DMS 273 (cell line): ENCODE results near the gene SPRR1B.
"Not testable (repeated sequence)": the region's sequence is repeated elsewhere in the genome, so short reads cannot be mapped to it uniquely, and the experiment has no call there.

ENCODE experiments used
- DNase-seq: peaks from one replicate; lab custom pipeline; 2025; ENCODE audit not compliant: unreplicated experiment; lab: John Stamatoyannopoulos, UW

Gene SPRR1B

GRCh38 chr1:153030895-153031294 is at the start of gene SPRR1B:
Gene SPRR1B (plus strand): TSS chr1:153031203. CDS start chr1:153032346, 1,143 bp downstream.
- DNase-seq = no peak

- no peak for DNase-seq
Measured at GRCh38 chr1:152982076-152982475, 48.9 kb upstream of the SPRR1B start.

GRCh38 chr1:152983234-152983633 is 47.8 kb upstream of the SPRR1B start:
- no peak for DNase-seq

GRCh38 chr1:152983743-152984142 is 47.3 kb upstream of the SPRR1B start, which contains the start of gene SPRR1A:
Gene SPRR1A (plus strand): TSS chr1:152984081. CDS start chr1:152985231, 1,150 bp downstream.
- no peak for DNase-seq

GRCh38 chr1:152986578-152986977 is 44.4 kb upstream of the SPRR1B start:
- DNase-seq = no peak

- DNase-seq = no peak
Measured at GRCh38 chr1:152993186-152993585, 37.8 kb upstream of the SPRR1B start.

- DNase-seq = no peak
Measured at GRCh38 chr1:152995842-152996241, 35.2 kb upstream of the SPRR1B start.

- DNase-seq = no peak
Measured at GRCh38 chr1:152996633-152997400, 34.2 kb upstream of the SPRR1B start.

GRCh38 chr1:152997901-152998300 is 33.1 kb upstream of the SPRR1B start:
- DNase-seq = no peak

GRCh38 chr1:152998476-152998875 is 32.5 kb upstream of the SPRR1B start:
- no peak for DNase-seq

- DNase-seq = no peak
Measured at GRCh38 chr1:152999818-153000217, 31.2 kb upstream of the SPRR1B start.

- DNase-seq = no peak
Measured at GRCh38 chr1:153000294-153000693, 30.7 kb upstream of the SPRR1B start.

- DNase-seq = no peak
Measured at GRCh38 chr1:153001382-153001781, 29.6 kb upstream of the SPRR1B start, which contains the start of gene SPRR3. Gene SPRR3 (plus strand): TSS chr1:153001749. CDS start chr1:153003021, 1,272 bp downstream.

- DNase-seq = not testable (repeated sequence)
Measured at GRCh38 chr1:153011235-153011758, 19.7 kb upstream of the SPRR1B start.

GRCh38 chr1:153021829-153022228 is 9.2 kb upstream of the SPRR1B start:
- not testable (repeated sequence) for DNase-seq

GRCh38 chr1:153022340-153022739 is 8.7 kb upstream of the SPRR1B start:
- DNase-seq = not testable (repeated sequence)

- no peak for DNase-seq
Measured at GRCh38 chr1:153023109-153023508, 7.9 kb upstream of the SPRR1B start.

GRCh38 chr1:153024413-153024812 is 6.6 kb upstream of the SPRR1B start:
- DNase-seq = no peak

GRCh38 chr1:153025797-153026196 is 5.2 kb upstream of the SPRR1B start:
- no peak for DNase-seq

GRCh38 chr1:153028766-153029165 is 2.2 kb upstream of the SPRR1B start:
- no peak for DNase-seq

GRCh38 chr1:153032073-153032472 is 1.1 kb downstream of the SPRR1B start:
- DNase-seq = no peak

- DNase-seq = peak; percentile 13
Measured at GRCh38 chr1:153032677-153033308, 1.8 kb downstream of the SPRR1B start.
